GM10266 (cell line): ENCODE data around the gene NUP98.

Experiments
- DNase-seq: peaks from one replicate; pipeline ENCODE4 v3.0.0; 2012; ENCODE audit errors: extremely low spot score
- CTCF ChIP-seq: IDR thresholded peaks from 2 replicates; pipeline ENCODE4 v1.5.1; 2012; ENCODE audit warnings: mild to moderate bottlenecking, low read depth; ENCODE audit not compliant: control insufficient read depth, insufficient read depth; ENCODE audit errors: missing control alignments

Gene NUP98

GRCh38 chr11:3638513-3638912 lies 158.8 kb downstream of the NUP98 start:
- DNase-seq = no peak
- no peak for TF ChIP-seq CTCF

GRCh38 chr11:3637201-3637600 lies 160.2 kb downstream of the NUP98 start:
- no peak for TF ChIP-seq CTCF
- DNase-seq = no peak

DNA sequence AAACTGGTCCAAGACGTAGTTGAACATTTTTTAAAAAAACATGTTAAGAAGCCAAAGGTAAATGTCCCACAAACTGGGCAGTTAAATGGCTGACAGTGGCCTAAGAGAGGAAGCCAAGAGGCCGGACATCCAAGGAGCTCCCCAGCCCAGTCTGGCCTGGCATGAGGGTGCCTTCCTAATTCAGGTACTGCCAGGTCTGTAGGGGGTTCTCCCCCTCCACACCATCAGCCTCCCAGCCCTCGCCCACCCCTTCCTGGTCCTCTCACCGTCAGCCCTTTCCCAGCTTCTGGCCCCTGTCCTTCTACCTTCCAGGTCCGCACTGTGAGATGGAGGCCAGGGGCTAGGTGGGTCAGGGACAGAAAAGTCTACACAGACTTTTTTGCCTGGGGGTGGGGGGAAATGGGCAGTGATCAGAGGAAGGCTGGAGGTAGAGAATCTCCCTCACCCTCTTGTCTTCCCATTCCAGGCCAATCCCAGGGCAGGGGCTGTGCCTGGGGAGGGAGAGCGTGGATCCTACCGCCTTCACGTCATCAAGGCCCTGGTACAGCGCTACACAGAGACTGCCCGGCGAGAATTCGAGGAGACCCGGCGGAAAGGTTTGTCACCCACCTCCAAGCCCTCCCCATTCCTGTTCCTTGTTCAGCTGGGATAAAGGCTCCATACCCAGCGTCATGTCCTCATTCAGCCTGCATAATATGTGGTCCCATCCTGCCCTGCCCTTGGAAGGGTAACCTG lies 161.5 kb downstream of the NUP98 start:
- DNase-seq = no peak
- no peak for TF ChIP-seq CTCF

GRCh38 chr11:3632070-3632660 lies 165.2 kb downstream of the NUP98 start:
- no peak for TF ChIP-seq CTCF
- DNase-seq = no peak

- TF ChIP-seq CTCF = no peak
Observed at GRCh38 chr11:3631331-3631730, 166.0 kb downstream of the NUP98 start.

DNA sequence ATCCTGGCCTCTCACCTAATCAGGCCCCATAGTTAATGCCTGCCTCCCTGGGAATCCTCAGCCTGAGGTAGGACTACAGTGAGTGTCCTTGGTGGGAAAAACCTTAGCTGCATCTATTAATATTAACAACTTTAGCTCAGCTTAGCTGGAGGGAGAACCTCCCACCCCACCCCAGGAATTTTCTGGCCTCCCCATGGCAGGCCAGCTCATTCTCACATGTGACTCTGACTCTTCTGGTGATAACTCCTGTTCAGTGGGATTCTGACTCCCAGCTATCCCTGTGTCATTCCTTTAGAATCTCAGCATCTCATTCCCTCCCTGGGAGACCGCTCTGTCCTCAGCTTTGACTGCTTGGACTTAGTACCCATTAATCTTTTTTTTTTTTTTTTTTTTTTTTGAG lies 170.1 kb downstream of the NUP98 start:
- no peak for DNase-seq
- no peak for TF ChIP-seq CTCF

More at GRCh38 chr11:3631331-3631730, 166.0 kb downstream of the NUP98 start:
- DNase-seq = no peak

- TF ChIP-seq CTCF = no peak
- DNase-seq = no peak
Observed at GRCh38 chr11:3626250-3626960, 170.9 kb downstream of the NUP98 start.
